ENCODE data around the gene AK8. TPM values are rescaled to one million over a fixed set of nuclear protein-coding genes. Genes with fewer than 3 reads are reported as not detected.

Gene AK8
- total and polyA plus RNA-seq, 2 experiments from 2014 or later, result 0.14 to 0.78 TPM

- Mint-ChIP-seq H3K4me3 (no peak overlapping the region), H3K36me3 (ENCODE audit: low read depth) (no peaks in the 10 kb centered on the region)
- no peaks in the 10 kb centered on the region for H3K79me2 ChIP-seq (replicated peaks; ENCODE audit: insufficient read depth)
Observed at GRCh38 chr9:132885720-132886333, 7.7 kb upstream of the AK8 start.

GRCh38 chr9:132883349-132884294 lies 5.5 kb upstream of the AK8 start:
- Histone ChIP-seq H3K4me3 (no peak overlapping the region), H3K9me2 (ENCODE audit: insufficient read depth) (no peaks in the 10 kb centered on the region), H3K4me2 (no peak overlapping the region), H2AFZ (peak overlapping the region; percentile 28; the same call in 1 of the 2 replicates), H3K79me2 (replicated peaks; ENCODE audit: insufficient read depth) (no peaks in the 10 kb centered on the region), H3F3A (replicated peaks; ENCODE audit: low read depth) (no peaks in the 10 kb centered on the region), H3K27ac (ENCODE audit: low read depth) (no peak overlapping the region), H3K4me1 (ENCODE audit: insufficient read depth) (no peaks in the 10 kb centered on the region), H3K36me3 (ENCODE audit: insufficient read depth) (no peaks in the 10 kb centered on the region), H3K27me3 (ENCODE audit: insufficient read depth) (peaks cover 17% of the 10 kb centered on the region), H4K20me1 (replicated peaks; ENCODE audit: insufficient read depth) (no peaks in the 10 kb centered on the region)
- H3K36me3 Mint-ChIP-seq (ENCODE audit: low read depth), result no peaks in the 10 kb centered on the region; the same call in 2 of the 3 replicates
- no peaks in the 10 kb centered on the region for H3K9me3 Mint-ChIP-seq
- no peak for ATAC-seq
- H3K4me3 Mint-ChIP-seq, result no peak overlapping the region
- no peak overlapping the region for H3K27ac Mint-ChIP-seq
- peaks cover 8% of the 10 kb centered on the region for H3K27me3 Mint-ChIP-seq (ENCODE audit: insufficient read depth, low read depth, poor library complexity)
- DNase-seq (ENCODE audit: low spot score), result no peak
- H3K4me1 Mint-ChIP-seq, result no peaks in the 10 kb centered on the region
- TF ChIP-seq EZH2phosphoT487 (IDR thresholded peaks at IDR 0.05; ENCODE audit: unreplicated experiment) (no peak), CREB1 (CRISPR knock-in tag; IDR thresholded peaks at IDR 0.05; ENCODE audit: low read depth) (no peak), EZH2 (IDR thresholded peaks at IDR 0.05; ENCODE audit: low read depth, unreplicated experiment) (no peak), ETS1 (IDR thresholded peaks at IDR 0.05) (no peak), CTCF (conservative IDR thresholded peaks at IDR 0.05; ENCODE audit: low read depth in 2 of 2) (no peak), STAT1 (IDR thresholded peaks at IDR 0.05; ENCODE audit: unreplicated experiment) (no peak), POLR2AphosphoS5 (IDR thresholded peaks at IDR 0.05; ENCODE audit: low read depth) (no peak), NANOG (IDR thresholded peaks at IDR 0.05; ENCODE audit: borderline replicate concordance) (no peak), ZNF331 (CRISPR knock-in tag; IDR thresholded peaks at IDR 0.05; ENCODE audit: low read depth) (no peak), ZNF114 (CRISPR knock-in tag; IDR thresholded peaks at IDR 0.05) (no peak), REST (IDR thresholded peaks at IDR 0.05; ENCODE audit: unreplicated experiment) (no peak)

More at GRCh38 chr9:132885720-132886333, 7.7 kb upstream of the AK8 start:
- Histone ChIP-seq H4K20me1 (replicated peaks; ENCODE audit: insufficient read depth) (no peaks in the 10 kb centered on the region), H3K36me3 (ENCODE audit: insufficient read depth) (no peaks in the 10 kb centered on the region), H3K27ac (ENCODE audit: low read depth) (no peak overlapping the region), H3F3A (replicated peaks; ENCODE audit: low read depth) (no peaks in the 10 kb centered on the region), H3K4me2 (no peak overlapping the region), H3K4me1 (ENCODE audit: insufficient read depth) (no peaks in the 10 kb centered on the region), H3K9me2 (ENCODE audit: insufficient read depth) (no peaks in the 10 kb centered on the region), H3K27me3 (ENCODE audit: insufficient read depth) (no peaks in the 10 kb centered on the region), H3K4me3 (no peak overlapping the region), H2AFZ (no peak overlapping the region)
- no peaks in the 10 kb centered on the region for H3K9me3 Mint-ChIP-seq
- no peak overlapping the region for H3K27ac Mint-ChIP-seq
- TF ChIP-seq JUNB (IDR thresholded peaks at IDR 0.05; ENCODE audit: unreplicated experiment) (no peak), CREB1 (CRISPR knock-in tag; IDR thresholded peaks at IDR 0.05; ENCODE audit: low read depth) (no peak), NANOG (IDR thresholded peaks at IDR 0.05; ENCODE audit: borderline replicate concordance) (no peak), ZNF331 (CRISPR knock-in tag; IDR thresholded peaks at IDR 0.05; ENCODE audit: low read depth) (no peak), STAT1 (IDR thresholded peaks at IDR 0.05; ENCODE audit: unreplicated experiment) (no peak)
- DNase-seq (ENCODE audit: low spot score), result no peak
- peaks cover 7% of the 10 kb centered on the region for H3K27me3 Mint-ChIP-seq (ENCODE audit: insufficient read depth, low read depth, poor library complexity)
- no peaks in the 10 kb centered on the region for H3K4me1 Mint-ChIP-seq
- ATAC-seq, result no peak

Data from GM23338 (cell line).